GM21619 (cell line): Measurements from ENCODE around the gene SLC2A9.
"Not testable (repeated sequence)": the region's sequence is repeated elsewhere in the genome, so short reads cannot be mapped to it uniquely, and the experiment has no call there.

Experiments
- ATAC-seq: cut with Tn5 transposase; IDR thresholded peaks from one replicate; pipeline ENCODE4 v1.9.1; 2021; ENCODE audit not compliant: unreplicated experiment

SLC2A9 gene

GRCh38 chr4:9932771-9933170 is 88.5 kb downstream of the SLC2A9 start:
- ATAC-seq, result no peak

DNA sequence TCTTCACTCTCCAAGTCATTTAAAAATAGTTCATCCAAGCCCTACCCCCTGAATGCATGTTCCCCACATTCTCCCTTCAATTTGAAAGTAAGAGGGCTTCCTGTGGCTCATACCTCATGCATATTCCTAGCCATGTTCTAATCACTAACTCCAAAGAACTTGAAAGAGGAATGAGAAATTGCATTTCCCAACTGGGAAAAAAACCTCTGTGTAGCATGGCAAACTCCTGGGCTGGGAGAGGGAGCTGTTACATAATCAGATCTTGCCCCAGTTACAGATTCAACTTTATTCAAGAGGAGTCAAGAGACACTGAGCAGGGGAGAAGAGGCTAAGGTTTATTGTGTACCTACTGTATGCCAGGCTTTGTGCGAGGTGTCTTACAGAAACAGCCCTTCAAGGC is 90.2 kb downstream of the SLC2A9 start:
- no peak for ATAC-seq

- ATAC-seq, result no peak
These were observed 92.2 kb downstream of the SLC2A9 start for GRCh38 chr4:9929111-9929510.

- ATAC-seq, result no peak
These were observed 93.8 kb downstream of the SLC2A9 start for GRCh38 chr4:9927341-9928007.

DNA sequence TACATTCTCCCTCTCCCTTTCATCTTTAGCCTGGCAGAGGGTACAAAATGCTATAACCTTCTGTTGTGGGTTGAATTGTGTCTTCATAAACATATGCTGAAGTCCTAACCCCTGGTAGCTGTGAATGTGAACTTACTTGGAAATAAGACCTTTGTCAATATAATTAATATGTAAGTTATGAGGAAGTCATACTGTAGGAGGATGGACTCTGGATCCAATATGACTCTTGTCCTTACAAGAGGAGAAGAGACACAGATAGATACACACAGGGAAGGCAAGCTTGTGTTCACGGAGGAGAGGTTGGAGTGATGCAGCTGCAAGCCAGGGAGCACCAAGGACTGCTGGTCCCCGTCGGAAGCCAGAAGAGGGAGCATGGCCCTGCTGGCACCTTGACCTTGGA is 94.7 kb downstream of the SLC2A9 start:
- ATAC-seq, result no peak

- no peak for ATAC-seq
These were observed 95.4 kb downstream of the SLC2A9 start for GRCh38 chr4:9925750-9926439.

- no peak for ATAC-seq
These were observed 96.5 kb downstream of the SLC2A9 start for GRCh38 chr4:9924750-9925149.

GRCh38 chr4:9923195-9923812 is 98.0 kb downstream of the SLC2A9 start:
- ATAC-seq, result no peak

GRCh38 chr4:9921326-9921725 is 100.0 kb downstream of the SLC2A9 start:
- ATAC-seq, result no peak

DNA sequence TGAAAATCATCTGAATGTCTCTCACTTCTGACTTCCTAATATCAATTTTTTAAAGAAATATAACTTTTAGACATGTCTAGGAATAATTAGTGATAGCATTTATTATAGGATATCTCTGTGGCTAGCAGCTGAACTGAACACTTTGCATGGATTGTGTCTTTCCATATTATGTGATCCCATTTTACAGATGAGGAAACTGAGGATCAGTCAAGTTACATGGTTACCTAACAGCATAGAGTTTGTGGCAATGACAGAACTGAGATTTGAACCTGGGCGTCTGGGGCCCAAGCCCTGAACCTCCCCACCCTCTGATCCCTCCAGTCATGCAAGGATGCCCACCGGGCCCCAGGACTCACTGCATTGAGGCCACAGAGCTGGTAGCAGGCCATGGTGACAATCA is 101.3 kb downstream of the SLC2A9 start:
- no peak for ATAC-seq

DNA sequence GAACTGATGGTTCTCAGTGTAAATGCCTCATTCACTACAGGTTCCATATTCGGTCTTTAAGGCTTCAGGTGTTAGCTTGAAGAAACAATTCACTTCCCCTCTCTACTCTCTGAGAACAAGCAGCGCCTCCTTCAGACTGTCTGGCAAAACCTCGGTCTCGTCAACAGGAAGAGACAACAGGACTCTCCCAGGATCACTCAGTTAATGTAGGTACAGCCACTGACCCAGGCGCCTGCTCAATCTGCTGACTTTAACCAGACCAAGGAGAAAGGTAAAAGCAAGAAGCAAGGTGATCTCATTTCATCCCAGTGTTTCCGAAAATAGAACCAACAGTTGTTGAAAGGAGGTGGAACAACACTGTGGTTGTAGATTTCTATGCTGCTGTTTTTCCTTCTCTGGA is 102.2 kb downstream of the SLC2A9 start:
- ATAC-seq, result no peak

GRCh38 chr4:9918484-9918883 is 102.8 kb downstream of the SLC2A9 start:
- no peak for ATAC-seq

- no peak for ATAC-seq
These were observed 104.4 kb downstream of the SLC2A9 start for GRCh38 chr4:9916937-9917336.

DNA sequence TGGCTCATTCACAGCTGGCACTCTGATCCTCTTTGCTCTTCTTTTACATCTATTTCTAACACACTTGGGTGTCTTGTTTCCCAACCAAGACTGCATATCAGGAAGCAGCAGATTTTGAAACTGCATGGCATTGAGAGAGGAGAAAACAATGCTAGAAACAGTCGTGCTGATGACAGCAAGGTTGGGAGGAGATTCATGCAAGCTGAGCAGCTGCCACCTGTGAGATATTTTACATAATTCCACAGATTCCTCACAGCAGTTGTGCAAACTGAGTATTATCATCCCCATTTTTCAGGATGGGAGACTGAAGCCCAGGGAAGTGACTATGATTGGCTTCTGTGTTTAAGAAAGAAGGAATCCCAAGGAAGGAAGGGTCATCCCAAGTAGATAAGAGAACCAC is 105.0 kb downstream of the SLC2A9 start:
- ATAC-seq, result no peak

- ATAC-seq, result no peak
These were observed 107.5 kb downstream of the SLC2A9 start for GRCh38 chr4:9913846-9914245.

DNA sequence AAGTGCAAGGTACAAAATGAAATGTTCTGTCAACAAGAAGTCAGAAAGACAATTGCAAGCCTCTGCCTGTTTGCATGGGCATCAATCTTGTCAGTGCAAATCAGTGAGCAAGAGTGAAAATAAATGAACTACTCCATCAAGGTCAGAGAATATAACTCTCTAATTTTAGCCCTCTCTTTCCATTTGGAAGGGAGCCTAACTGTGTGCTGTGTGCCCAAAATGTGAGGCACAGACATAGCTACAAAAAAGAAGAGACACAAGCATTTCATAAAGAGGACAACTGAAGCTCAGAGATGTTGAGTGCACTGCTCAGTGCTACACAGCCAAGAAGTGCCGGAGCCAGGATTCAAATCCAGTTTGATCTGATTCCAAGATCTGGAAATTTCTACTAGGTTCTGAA is 114.3 kb downstream of the SLC2A9 start:
- ATAC-seq, result no peak

DNA sequence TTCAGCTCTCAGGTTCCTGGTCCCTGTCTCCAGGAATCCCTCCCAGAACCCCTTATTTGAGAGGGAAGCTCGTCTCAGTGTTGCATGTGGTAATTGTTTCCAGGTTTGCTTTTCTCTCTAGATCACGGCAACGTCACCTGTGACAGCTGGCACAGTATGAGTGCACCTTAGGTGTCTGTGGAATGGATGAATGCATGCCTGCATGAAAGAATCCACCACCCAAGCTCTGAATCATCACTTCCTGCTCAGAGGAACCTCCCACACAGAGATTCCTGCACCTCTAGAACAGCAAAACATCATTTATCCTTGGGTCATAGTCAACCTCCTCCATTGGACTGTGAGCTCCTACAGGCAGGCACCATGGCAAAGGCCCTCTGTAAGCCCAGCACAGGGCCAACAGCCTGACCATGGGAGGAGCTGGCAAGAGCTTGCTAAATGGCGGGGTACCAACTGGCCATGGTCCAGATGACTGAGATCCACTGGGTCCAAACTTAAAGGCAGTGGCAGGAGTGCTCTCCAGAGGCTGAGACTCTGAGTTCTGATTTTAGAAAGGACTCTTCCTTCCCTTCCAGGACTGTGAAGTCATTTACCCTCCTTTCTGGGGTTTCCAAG is 116.2 kb downstream of the SLC2A9 start:
- no peak for ATAC-seq

DNA sequence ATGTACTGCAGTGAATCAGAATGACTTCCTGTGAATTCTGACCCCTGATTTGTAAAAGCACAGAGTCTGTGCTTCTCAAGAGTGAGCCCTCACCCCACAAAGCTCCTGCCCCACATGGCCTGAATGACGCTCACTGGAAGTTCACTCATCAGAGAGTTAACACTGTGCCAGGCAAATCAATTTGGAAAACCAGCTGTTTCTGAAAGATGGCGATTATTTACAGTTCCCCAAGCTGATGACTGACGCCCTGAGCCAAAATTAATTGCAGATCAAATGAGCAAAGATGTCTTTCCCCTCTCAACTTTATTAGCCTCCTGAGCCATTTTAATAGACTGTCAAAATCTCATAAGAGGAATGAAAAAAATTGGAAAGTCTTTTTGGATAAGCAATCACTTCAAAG is 118.0 kb downstream of the SLC2A9 start:
- no peak for ATAC-seq

DNA sequence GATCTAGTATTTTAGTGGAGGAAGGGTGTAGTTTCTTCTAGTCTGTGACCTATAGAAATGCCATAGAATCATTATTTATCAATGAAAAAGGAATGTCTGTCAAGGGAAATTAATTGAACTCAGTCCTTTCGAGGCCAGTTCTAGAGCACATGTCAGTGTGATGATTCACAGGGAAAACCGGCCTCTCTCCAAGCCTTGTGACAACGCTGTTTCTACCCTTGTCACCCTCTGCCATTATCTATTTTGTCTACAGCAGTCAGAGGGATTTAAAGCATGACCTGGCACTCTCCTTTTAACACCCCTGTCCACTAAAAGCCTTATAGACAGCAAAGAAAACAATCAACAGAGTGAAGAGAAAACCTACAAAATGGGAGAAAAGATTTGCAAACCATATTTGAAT is 120.0 kb downstream of the SLC2A9 start:
- ATAC-seq, result no peak

- not testable (repeated sequence) for ATAC-seq
These were observed 120.7 kb downstream of the SLC2A9 start for GRCh38 chr4:9900633-9901032.

- ATAC-seq, result no peak
These were observed 121.8 kb downstream of the SLC2A9 start for GRCh38 chr4:9899306-9900055.
